ENCODE data around the gene PKP1. TPM values are rescaled to one million over a fixed set of nuclear protein-coding genes. Genes with fewer than 3 reads are reported as not detected.

PKP1 gene
- total RNA-seq, 4 donors from 2014 or later, result 0.27 to 12.8 (median 4.0) TPM

GRCh38 chr1:201346987-201347386 is 63.7 kb downstream of the PKP1 start:
- WGBS, 2 donors (ENCODE audit: low coverage in 1 of 2), result 6 to 7% methylated on average over 2 of the region's 2 CpGs
- no peak for ATAC-seq
- Histone ChIP-seq H3K27me3 (peaks cover 28% of the 10 kb centered on the region), H3K4me3 (no peak overlapping the region), H3K9me3 (peaks cover 0 to 7% (median 0%) of the 10 kb centered on the region in 3 donors), H3K36me3 (no peaks in the 10 kb centered on the region), H3K27ac (no peak overlapping the region), H3K4me1 (no peaks in the 10 kb centered on the region)
- TF ChIP-seq EP300 (IDR thresholded peaks at IDR 0.05) (no peak), POLR2AphosphoS5 (IDR thresholded peaks at IDR 0.05) (no peak), CTCF (IDR thresholded peaks at IDR 0.05) (no peak), POLR2A (IDR thresholded peaks at IDR 0.05) (no peak)

GRCh38 chr1:201347498-201348210 is 64.3 kb downstream of the PKP1 start:
- Histone ChIP-seq H3K27ac (no peak overlapping the region), H3K27me3 (peaks cover 28% of the 10 kb centered on the region), H3K4me1 (no peaks in the 10 kb centered on the region), H3K4me3 (no peak overlapping the region), H3K9me3 (peaks cover 0 to under 1% (median 0%) of the 10 kb centered on the region in 3 donors), H3K36me3 (no peaks in the 10 kb centered on the region)
- no peak for ATAC-seq
- WGBS, 2 donors (ENCODE audit: low coverage in 1 of 2), result 25 to 70% methylated on average over 2 to 6 of the region's 7 CpGs
- TF ChIP-seq POLR2A (IDR thresholded peaks at IDR 0.05) (no peak), CTCF (IDR thresholded peaks at IDR 0.05) (no peak), EP300 (IDR thresholded peaks at IDR 0.05) (no peak), POLR2AphosphoS5 (IDR thresholded peaks at IDR 0.05) (no peak)

GRCh38 chr1:201348211-201348566 is 64.9 kb downstream of the PKP1 start:
- ATAC-seq, result no peak
- H3K27me3 ChIP-seq, result peaks cover 25% of the 10 kb centered on the region
- WGBS, 2 donors (ENCODE audit: low coverage in 1 of 2), result 40 to 60% methylated on average over 1 of the region's 6 CpGs

GRCh38 chr1:201349092-201349491 is 65.8 kb downstream of the PKP1 start:
- Histone ChIP-seq H3K27me3 (peaks cover 30% of the 10 kb centered on the region), H3K27ac (no peak overlapping the region), H3K36me3 (no peaks in the 10 kb centered on the region), H3K4me1 (no peaks in the 10 kb centered on the region), H3K9me3 (no peaks in the 10 kb centered on the region), H3K4me3 (no peak overlapping the region)
- no peak for TF ChIP-seq POLR2A (IDR thresholded peaks at IDR 0.05)
- TF ChIP-seq CTCF (IDR thresholded peaks at IDR 0.05), result no peak
- no peak for ATAC-seq
- 80% methylated on average over 2 to 3 of the region's 4 CpGs for WGBS, 2 donors (ENCODE audit: low coverage in 1 of 2)

More at GRCh38 chr1:201348211-201348566, 64.9 kb downstream of the PKP1 start:
- Histone ChIP-seq H3K27ac (no peak overlapping the region), H3K9me3 (no peaks in the 10 kb centered on the region), H3K4me1 (no peaks in the 10 kb centered on the region), H3K4me3 (no peak overlapping the region), H3K36me3 (no peaks in the 10 kb centered on the region)
- TF ChIP-seq EP300 (IDR thresholded peaks at IDR 0.05) (no peak), CTCF (IDR thresholded peaks at IDR 0.05) (peak in 1 of 4 experiments; percentile 46), POLR2A (IDR thresholded peaks at IDR 0.05) (no peak), POLR2AphosphoS5 (IDR thresholded peaks at IDR 0.05) (no peak)

GRCh38 chr1:201350361-201350725 is 67.0 kb downstream of the PKP1 start:
- Histone ChIP-seq H3K36me3 (no peaks in the 10 kb centered on the region), H3K9me3 (no peaks in the 10 kb centered on the region), H3K4me3 (no peak overlapping the region), H3K4me1 (no peaks in the 10 kb centered on the region), H3K27me3 (peaks cover 41% of the 10 kb centered on the region), H3K27ac (no peak overlapping the region)
- WGBS, 2 donors (ENCODE audit: low coverage in 1 of 2), result 68 to 71% methylated on average over 2 of the region's 2 CpGs
- no peak for TF ChIP-seq POLR2A (IDR thresholded peaks at IDR 0.05)
- no peak for TF ChIP-seq CTCF (IDR thresholded peaks at IDR 0.05)
- TF ChIP-seq EP300 (IDR thresholded peaks at IDR 0.05), result no peak
- TF ChIP-seq POLR2AphosphoS5 (IDR thresholded peaks at IDR 0.05), result no peak
- ATAC-seq, result no peak
